Globus pallidus (tissue), 1 donor: ENCODE measurements around the gene KBTBD8.

Experiments
- DNase-seq: peaks from one replicate; pipeline ENCODE4 v3.0.0-alpha.2; 2015; ENCODE audit warnings: low spot score

KBTBD8 gene

GRCh38 chr3:67034371-67034770 lies 36.3 kb downstream of the KBTBD8 start:
- no peak for DNase-seq

GRCh38 chr3:67037615-67038014 lies 39.5 kb downstream of the KBTBD8 start:
- no peak for DNase-seq

GRCh38 chr3:67044295-67044694 lies 46.2 kb downstream of the KBTBD8 start:
- no peak for DNase-seq

- no peak for DNase-seq
Measured at GRCh38 chr3:67044955-67045354, 46.8 kb downstream of the KBTBD8 start.

GRCh38 chr3:67045711-67046465 lies 47.8 kb downstream of the KBTBD8 start:
- DNase-seq: no peak

- no peak for DNase-seq
Measured at GRCh38 chr3:67047051-67047450, 48.9 kb downstream of the KBTBD8 start.

GRCh38 chr3:67048067-67048714 lies 50.1 kb downstream of the KBTBD8 start:
- DNase-seq: no peak

- no peak for DNase-seq
Measured at GRCh38 chr3:67048715-67049074, 50.6 kb downstream of the KBTBD8 start.

- DNase-seq: no peak
Measured at GRCh38 chr3:67059443-67059842, 61.3 kb downstream of the KBTBD8 start.
